Neural cell (in vitro differentiated cells): ENCODE data around the gene TSPAN14. TPM values are rescaled to one million over a fixed set of nuclear protein-coding genes. Genes with fewer than 3 reads are reported as not detected.

ENCODE experiments used
- H2AFZ ChIP-seq: fragments of 200-600, 300-800 bp; sonication (generic), shearing (Covaris generic); 2 replicates; pipeline ENCODE4 v1.6.0; 2014; ENCODE audit warnings: low read depth, mild to moderate bottlenecking, antibody characterized with exemption, low read length, moderate library complexity
- H3F3A ChIP-seq: fragments of 200-600 bp; shearing (Covaris generic); 2 replicates; pipeline ENCODE4 v1.6.1; 2016; ENCODE audit warnings: mild to moderate bottlenecking, moderate library complexity, mixed read lengths, antibody characterized with exemption, low read length; ENCODE audit not compliant: insufficient read depth, poor library complexity, severe bottlenecking
- H3K27ac ChIP-seq: fragments of 200-600, 300-800 bp; sonication (generic), shearing (Covaris generic); 2 replicates; pipeline ENCODE4 v1.5.1; 2014; ENCODE audit warnings: mild to moderate bottlenecking, low read length, moderate library complexity
- H3K27me3 ChIP-seq: fragments of 300-800, 200-600 bp; sonication (generic), shearing (Covaris generic); 2 replicates; pipeline ENCODE4 v1.6.0; 2014; ENCODE audit warnings: mild to moderate bottlenecking, low read depth, low read length, moderate library complexity; ENCODE audit not compliant: insufficient read depth
- H3K36me3 ChIP-seq: fragments of 300-800, 200-600 bp; sonication (generic), shearing (Covaris generic); 2 replicates; pipeline ENCODE4 v1.5.1; 2014; ENCODE audit warnings: mild to moderate bottlenecking, antibody characterized with exemption, low read length, moderate library complexity; ENCODE audit not compliant: insufficient read depth
- H3K4me2 ChIP-seq: fragments of 300-800, 200-600 bp; sonication (generic), shearing (Covaris generic); 2 replicates; pipeline ENCODE4 v1.6.0; 2014; ENCODE audit warnings: mild to moderate bottlenecking, low read length
- H3K4me3 ChIP-seq: fragments of 300-800, 200-600 bp; sonication (generic), shearing (Covaris generic); 2 replicates; pipeline ENCODE4 v1.5.1; 2014; ENCODE audit warnings: mild to moderate bottlenecking, low read length, moderate library complexity
- H3K79me2 ChIP-seq: fragments of 200-600 bp; shearing (Covaris generic); replicated peaks from 2 replicates; pipeline ENCODE4 v1.6.0; 2014; ENCODE audit warnings: mild to moderate bottlenecking, low read length, moderate library complexity; ENCODE audit not compliant: insufficient read depth
- H3K9ac ChIP-seq: fragments of 300-800, 200-600 bp; sonication (generic), shearing (Covaris generic); 2 replicates; pipeline ENCODE4 v1.6.1; 2016; ENCODE audit warnings: mild to moderate bottlenecking, low read length, mixed read lengths
- H3K9me2 ChIP-seq: fragments of 200-600 bp; shearing (Covaris generic); 2 replicates; pipeline ENCODE4 v1.6.1; 2016; ENCODE audit warnings: mild to moderate bottlenecking, low read length, mixed read lengths; ENCODE audit not compliant: insufficient read depth
- H3K9me3 ChIP-seq: fragments of 200-600, 300-800 bp; sonication (generic), shearing (Covaris generic); 2 replicates; pipeline ENCODE4 v1.6.1; 2016; ENCODE audit warnings: mild to moderate bottlenecking, mixed run types, low read length, moderate library complexity, mixed read lengths
- H4K20me1 ChIP-seq: fragments of 200-600 bp; shearing (Covaris generic); 2 replicates; pipeline ENCODE4 v1.6.1; 2016; ENCODE audit warnings: mild to moderate bottlenecking, mixed run types; ENCODE audit not compliant: insufficient read depth
- CTCF ChIP-seq: fragments of 450-650 bp; IDR thresholded peaks from 2 replicates; pipeline ENCODE4 v1.5.1; 2014; ENCODE audit warnings: antibody characterized with exemption, mild to moderate bottlenecking, moderate library complexity; ENCODE audit not compliant: poor library complexity, severe bottlenecking
- EP300 ChIP-seq: fragments of 450-650 bp; conservative IDR thresholded peaks from 2 replicates; pipeline ENCODE4 v1.6.1; 2014; ENCODE audit warnings: antibody characterized with exemption, mild to moderate bottlenecking, moderate library complexity; ENCODE audit not compliant: poor library complexity, severe bottlenecking
- EZH2 ChIP-seq: fragments of 200-600, 300-800 bp; shearing (Covaris generic), sonication (generic); IDR thresholded peaks from 2 replicates; pipeline ENCODE4 v1.6.1; 2014; ENCODE audit warnings: antibody characterized with exemption, low read length, borderline replicate concordance, mild to moderate bottlenecking; ENCODE audit not compliant: insufficient read depth, poor library complexity, severe bottlenecking
- MXI1 ChIP-seq: fragments of 450-650 bp; conservative IDR thresholded peaks from 2 replicates; pipeline ENCODE4 v1.6.1; 2014; ENCODE audit warnings: antibody characterized with exemption, mild to moderate bottlenecking; ENCODE audit not compliant: poor library complexity, severe bottlenecking
- POLR2AphosphoS5 ChIP-seq: IDR thresholded peaks from 2 replicates; pipeline ENCODE4 v1.6.1; 2012
- RAD21 ChIP-seq: fragments of 450-650 bp; conservative IDR thresholded peaks from 2 replicates; pipeline ENCODE4 v1.6.1; 2014; ENCODE audit warnings: antibody characterized with exemption, mild to moderate bottlenecking, moderate library complexity
- REST ChIP-seq: IDR thresholded peaks from 2 replicates; pipeline ENCODE4 v1.6.1; 2012; ENCODE audit warnings: borderline replicate concordance
- SMC3 ChIP-seq: fragments of 450-650 bp; conservative IDR thresholded peaks from 2 replicates; pipeline ENCODE4 v1.6.1; 2014; ENCODE audit warnings: antibody characterized with exemption, mild to moderate bottlenecking, moderate library complexity; ENCODE audit not compliant: poor library complexity
- TAF1 ChIP-seq: IDR thresholded peaks from 2 replicates; pipeline ENCODE4 v1.6.1; 2012; ENCODE audit warnings: low read depth
- polyA plus RNA-seq: library from polyadenylated mRNA; depleted of rRNA; stranded (reverse); fragments of >200 nt; gene quantifications from 2 replicates; pipeline ENCODE4 v1.2.3, GENCODE V29; 2014

TSPAN14 gene
- polyA plus RNA-seq, 1 donor from 2014 or later, result 26.3 TPM

- TF ChIP-seq MXI1, result no peak
- TF ChIP-seq EP300, result no peak
- TF ChIP-seq RAD21, result no peak
- no peak for TF ChIP-seq POLR2AphosphoS5
- no peak for TF ChIP-seq SMC3
- TF ChIP-seq TAF1, result no peak
- TF ChIP-seq REST, result no peak
- TF ChIP-seq CTCF, result no peak
- TF ChIP-seq EZH2, result no peak
- Histone ChIP-seq H3K27me3 (no peaks in the 10 kb centered on the region), H3K9me2 (no peaks in the 10 kb centered on the region), H3K79me2 (no peaks in the 10 kb centered on the region), H3K27ac (no peak overlapping the region), H4K20me1 (no peaks in the 10 kb centered on the region), H3K9ac (no peak overlapping the region), H3K36me3 (no peaks in the 10 kb centered on the region), H3K9me3 (no peaks in the 10 kb centered on the region), H3K4me2 (no peak overlapping the region), H3F3A (no peaks in the 10 kb centered on the region), H3K4me3 (no peak overlapping the region), H2AFZ (no peak overlapping the region)
Measured at GRCh38 chr10:80540136-80540535, 86.0 kb downstream of the TSPAN14 start.

- no peaks in the 10 kb centered on the region for H3K36me3 ChIP-seq
- H3K79me2 ChIP-seq, result no peaks in the 10 kb centered on the region
- H3K9me2 ChIP-seq, result no peaks in the 10 kb centered on the region
- H3K27ac ChIP-seq, result no peak overlapping the region
- TF ChIP-seq MXI1 (no peak), CTCF (no peak), POLR2AphosphoS5 (no peak), REST (no peak), EP300 (no peak), EZH2 (no peak), SMC3 (no peak), RAD21 (no peak), TAF1 (no peak)
- no peaks in the 10 kb centered on the region for H3K9me3 ChIP-seq
- H3K9ac ChIP-seq, result no peak overlapping the region
- H2AFZ ChIP-seq, result no peak overlapping the region
- H3F3A ChIP-seq, result no peaks in the 10 kb centered on the region
- no peaks in the 10 kb centered on the region for H4K20me1 ChIP-seq
- H3K4me2 ChIP-seq, result no peak overlapping the region
- H3K4me3 ChIP-seq, result no peak overlapping the region
- no peaks in the 10 kb centered on the region for H3K27me3 ChIP-seq
Measured at GRCh38 chr10:80540618-80540980, 86.5 kb downstream of the TSPAN14 start.
